Epithelial cell of proximal tubule (primary cell): Measurements from ENCODE around the gene TMPRSS11D. TPM values are rescaled to one million over a fixed set of nuclear protein-coding genes. Genes with fewer than 3 reads are reported as not detected.

Experiments used
- DNase-seq: peaks from one replicate; pipeline ENCODE4 v3.0.0-alpha.2; 2011; ENCODE audit warnings: low read depth
- H3K4me3 ChIP-seq: 2 replicates; pipeline ENCODE4 v1.5.1; 2011; ENCODE audit warnings: low read depth, mild to moderate bottlenecking, low read length
- CTCF ChIP-seq: conservative IDR thresholded peaks from 2 replicates; pipeline ENCODE4 v1.5.1; 2012; ENCODE audit warnings: low read depth, mild to moderate bottlenecking, low read length
- total RNA-seq: library from RNA; depleted of rRNA; stranded (reverse); fragments of >200 nt; gene quantifications from 2 replicates; pipeline ENCODE4 v1.2.3, GENCODE V29; 2015

The TMPRSS11D gene
- total RNA-seq, 1 donor from 2014 or later: not detected

DNA sequence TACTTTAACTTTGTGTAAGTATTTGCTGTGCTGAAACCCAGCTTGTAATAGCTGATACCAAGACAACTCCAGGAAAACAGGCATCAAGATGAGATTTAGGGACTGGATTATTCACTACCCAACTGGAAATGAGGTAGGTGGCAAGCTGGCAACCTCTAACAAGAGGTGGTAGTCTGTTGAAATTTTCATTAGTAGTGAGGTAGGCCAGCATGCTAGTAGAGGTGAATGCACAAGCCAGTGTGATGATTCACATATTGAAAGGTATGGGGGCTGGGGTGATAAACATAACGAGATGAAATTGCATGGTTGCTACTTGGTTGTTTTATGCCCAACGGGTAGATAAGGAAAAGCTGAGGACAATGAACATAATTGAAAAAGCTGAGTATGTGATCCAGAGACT lies 8.5 kb upstream of the TMPRSS11D start:
- no peak for DNase-seq
- no peak overlapping the region for H3K4me3 ChIP-seq
- no peak for TF ChIP-seq CTCF

DNA sequence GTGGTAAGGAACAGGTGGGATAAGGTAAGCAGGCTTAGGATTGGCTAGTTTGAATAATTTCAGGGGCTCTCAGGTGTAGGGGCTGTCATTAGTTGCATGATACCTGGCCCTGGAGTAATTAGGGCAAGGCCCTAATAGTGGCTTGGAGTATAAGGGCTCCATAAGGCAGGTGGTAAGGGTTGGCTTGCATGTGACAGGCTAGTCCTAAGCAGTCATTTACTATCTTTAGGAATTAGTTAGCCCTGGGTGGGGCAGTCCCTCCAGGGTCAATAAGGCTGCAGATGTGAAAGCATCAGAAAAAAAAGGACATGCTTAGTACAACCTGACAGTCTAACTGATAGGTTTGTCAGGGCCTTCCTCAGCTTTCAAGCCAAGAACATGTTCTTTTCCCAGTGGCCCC lies 7.8 kb upstream of the TMPRSS11D start:
- no peak for TF ChIP-seq CTCF
- no peak for DNase-seq
- no peak overlapping the region for H3K4me3 ChIP-seq

DNA sequence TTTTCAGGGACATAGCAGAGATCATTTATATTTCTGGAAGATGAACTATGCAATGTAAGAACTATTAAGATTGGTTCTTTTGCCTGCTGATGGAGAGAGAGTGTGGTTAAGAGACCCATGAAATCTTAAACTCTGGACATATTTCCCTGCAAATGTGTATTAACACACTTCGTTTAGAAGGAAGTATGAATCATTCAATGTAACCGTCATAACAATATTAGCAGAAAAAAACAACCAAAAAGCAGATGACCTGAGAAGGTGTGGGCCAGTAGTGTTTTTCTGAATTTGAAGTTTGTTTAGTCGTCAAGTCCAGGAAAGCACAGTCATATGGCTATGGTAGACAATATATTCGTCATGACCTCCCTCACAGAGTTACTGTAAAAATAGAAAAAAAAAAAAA lies 2.5 kb upstream of the TMPRSS11D start:
- TF ChIP-seq CTCF: no peak
- DNase-seq: no peak
- no peak overlapping the region for H3K4me3 ChIP-seq

DNA sequence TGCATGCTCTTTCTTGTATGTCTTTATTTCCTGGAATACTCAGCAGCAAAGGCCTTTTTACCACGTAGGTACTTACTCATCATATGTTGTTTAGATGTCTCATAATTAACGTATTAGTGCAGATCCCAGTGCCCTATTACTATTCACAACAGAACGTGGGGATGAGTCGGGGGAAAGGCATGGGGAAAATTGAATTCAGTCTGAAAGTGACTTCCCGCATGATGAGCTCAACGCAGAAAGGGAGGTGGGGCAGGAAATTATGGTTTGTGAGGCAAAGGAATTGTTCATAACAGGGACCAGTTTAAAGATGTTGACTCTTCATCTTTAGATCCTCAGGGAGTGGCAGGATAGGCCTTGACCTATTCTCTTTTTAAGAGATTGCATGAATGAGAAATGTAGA lies 2.0 kb upstream of the TMPRSS11D start:
- no peak overlapping the region for H3K4me3 ChIP-seq
- TF ChIP-seq CTCF: no peak
- peak; percentile 67 for DNase-seq

GRCh38 chr4:67884701-67885100 lies 899 bp upstream of the TMPRSS11D start:
- TF ChIP-seq CTCF: no peak
- H3K4me3 ChIP-seq: no peak overlapping the region
- DNase-seq: no peak

DNA sequence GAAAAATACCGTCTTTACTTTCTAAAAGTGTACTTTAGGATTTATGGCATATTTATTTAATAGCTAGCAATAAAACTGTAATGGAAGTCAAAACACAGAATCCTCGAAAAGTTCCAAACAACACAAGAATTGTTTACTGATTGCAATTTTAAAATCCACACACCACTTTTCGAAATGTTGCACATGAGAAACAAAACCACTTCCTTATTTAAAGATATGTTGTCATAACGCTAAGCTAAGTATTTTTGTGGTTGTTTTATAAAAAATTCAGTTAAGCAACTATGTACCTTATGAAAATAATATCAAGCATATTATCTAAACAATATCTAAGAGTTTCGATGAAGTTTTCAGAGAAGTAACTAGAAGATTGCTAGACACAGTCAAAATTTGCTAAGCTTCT lies 344 bp downstream of the TMPRSS11D start:
- DNase-seq: no peak
- TF ChIP-seq CTCF: no peak
- H3K4me3 ChIP-seq: no peak overlapping the region

- no peak for DNase-seq
- TF ChIP-seq CTCF: no peak
- H3K4me3 ChIP-seq: no peak overlapping the region
These were observed 2.8 kb downstream of the TMPRSS11D start for GRCh38 chr4:67880866-67881610.
